Epithelial cell of prostate (primary cell): ENCODE results near the gene DRGX.

ENCODE experiments used
- DNase-seq: peaks from one replicate; pipeline ENCODE4 v3.0.0-alpha.2; 2011; ENCODE audit warnings: low read depth, low spot score
- H3K27ac ChIP-seq: fragments of 450-650 bp; 2 replicates; pipeline ENCODE4 v1.5.1; 2017; ENCODE audit warnings: mild to moderate bottlenecking

DRGX gene

DNA sequence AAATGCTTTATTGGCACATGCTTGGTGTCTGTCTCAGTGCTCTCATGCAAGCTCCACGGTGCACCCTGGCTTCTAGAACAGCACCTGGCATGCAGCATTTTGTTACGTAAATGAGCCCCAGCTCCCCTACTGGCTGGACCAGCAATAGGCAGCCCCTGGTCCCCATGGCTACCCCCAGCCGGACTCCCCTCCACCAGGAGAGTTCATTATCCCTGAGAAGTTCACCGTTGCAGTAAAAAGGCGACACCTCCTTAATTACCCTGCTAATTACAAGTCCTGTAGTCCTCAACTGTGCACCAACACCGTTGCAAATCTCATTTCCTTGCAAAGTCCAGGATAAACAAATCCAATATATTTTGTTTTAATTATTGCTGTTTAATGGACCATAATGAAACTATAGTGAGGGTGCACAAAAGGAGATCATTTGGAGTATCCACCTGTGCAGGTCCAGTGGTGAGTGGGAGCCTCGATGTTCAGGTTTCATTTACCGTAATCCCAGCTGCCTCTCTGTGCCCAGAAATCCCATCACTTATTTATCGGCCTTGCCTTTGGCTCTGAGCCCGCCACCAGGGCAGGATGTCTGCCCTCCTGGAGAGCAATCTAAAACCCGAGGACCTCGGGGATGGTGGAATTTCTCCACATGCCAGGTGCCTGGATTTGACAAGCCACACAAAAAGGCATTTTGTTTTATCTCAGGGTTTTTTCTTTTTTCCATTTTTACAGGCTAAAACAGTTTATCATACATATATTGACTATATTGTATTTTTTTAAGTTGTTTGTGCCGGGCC lies 12.8 kb upstream of the DRGX start:
- DNase-seq = no peak

DNA sequence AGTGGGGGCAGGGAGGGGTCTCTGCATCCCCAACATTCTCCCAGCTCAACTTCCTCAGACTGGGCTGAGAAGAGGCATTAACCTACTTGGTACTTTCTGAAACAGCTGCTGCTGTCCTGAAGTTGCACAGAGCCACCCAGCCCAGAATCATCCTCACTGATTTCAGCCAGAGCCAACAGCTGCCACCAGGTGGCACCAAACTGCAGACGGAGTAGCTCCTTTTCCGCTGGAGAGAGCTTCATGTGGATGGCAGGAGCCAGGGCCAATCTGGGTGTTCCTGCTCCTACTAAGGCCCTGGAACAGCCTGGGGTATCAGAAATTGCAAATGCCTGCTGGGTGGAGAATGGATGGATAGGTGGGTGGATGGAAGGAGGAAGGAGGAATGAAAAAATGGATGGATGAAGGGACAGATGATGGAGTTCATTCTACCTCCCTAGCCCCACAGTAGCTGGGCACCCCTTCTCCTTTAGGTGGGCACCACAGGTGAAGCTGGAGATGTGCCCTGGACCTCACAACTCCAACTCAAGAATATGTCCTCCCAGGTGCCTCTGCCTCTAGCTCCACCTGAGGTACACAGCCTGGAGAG lies 11.8 kb upstream of the DRGX start:
- DNase-seq = no peak
- H3K27ac ChIP-seq = no peak overlapping the region

More for the DNA sequence above, 12.8 kb upstream of the DRGX start:
- H3K27ac ChIP-seq = no peak overlapping the region

DNA sequence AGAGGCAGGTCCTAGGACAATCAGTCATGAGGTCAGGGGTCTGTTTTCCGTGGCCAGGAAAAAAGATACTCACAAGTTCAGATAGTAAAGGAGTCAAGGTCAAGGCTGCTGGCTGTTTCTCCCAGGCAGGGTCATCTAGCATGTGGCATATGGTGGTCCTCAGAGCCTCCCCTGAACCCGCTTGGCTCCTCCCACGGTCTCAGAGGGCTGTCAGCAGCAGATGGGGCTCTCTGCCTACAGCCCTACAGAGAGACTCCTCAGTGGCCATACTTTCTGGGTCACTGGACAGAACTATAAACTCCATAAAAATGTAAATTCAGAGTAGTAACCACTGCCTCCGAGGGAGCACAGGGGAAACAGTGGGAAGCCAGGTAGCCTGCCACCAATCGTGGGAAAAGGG lies 11.3 kb upstream of the DRGX start:
- DNase-seq = no peak
- no peak overlapping the region for H3K27ac ChIP-seq

DNA sequence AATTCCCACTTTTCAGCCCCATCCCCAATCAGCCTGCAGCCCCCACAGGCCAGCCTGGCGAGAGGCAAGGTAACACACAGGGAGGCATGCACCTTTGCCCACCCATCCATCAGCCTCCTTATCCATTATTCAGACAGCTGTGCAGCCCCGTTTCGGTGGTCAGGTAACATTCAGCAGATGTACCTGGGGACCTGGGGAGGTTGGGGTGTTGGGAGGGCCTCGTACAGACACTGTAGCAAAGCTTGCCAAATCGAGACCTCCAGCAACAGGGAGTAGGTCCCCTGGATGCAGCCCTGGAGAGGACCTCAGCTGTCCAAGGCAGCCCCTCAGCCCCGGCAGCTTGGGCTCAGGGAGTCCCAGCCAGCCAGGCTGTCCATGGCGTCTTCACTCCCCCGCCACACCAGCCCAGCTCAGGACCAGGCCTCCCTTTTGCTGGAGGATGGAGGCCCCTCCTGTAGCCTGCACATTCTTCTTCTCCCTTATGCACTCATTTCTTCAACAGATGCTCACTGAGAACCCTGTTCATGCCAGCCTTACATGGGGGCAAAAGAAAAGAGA lies 8.5 kb upstream of the DRGX start:
- no peak for DNase-seq
- H3K27ac ChIP-seq = no peak overlapping the region

DNA sequence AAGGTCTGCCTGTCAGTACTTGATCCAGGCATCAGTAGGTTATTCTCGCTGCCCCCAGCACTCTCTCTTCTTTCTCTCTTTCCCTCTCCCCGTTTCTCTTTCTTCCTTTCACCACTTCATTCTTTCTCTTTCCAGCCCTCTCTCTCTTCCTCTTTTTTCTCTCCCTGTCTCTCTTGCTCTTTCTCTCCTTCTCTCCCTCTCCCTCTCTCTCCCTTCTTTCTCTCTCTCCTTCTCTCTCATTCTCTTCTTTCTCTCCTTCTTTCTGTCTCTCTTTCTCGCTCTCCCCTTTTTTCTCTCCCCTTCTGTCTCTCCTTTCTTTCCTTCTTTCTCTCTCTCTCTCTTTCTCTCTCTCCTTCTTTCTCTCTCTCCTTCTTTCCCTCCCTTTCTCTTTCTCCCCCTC lies 7.5 kb upstream of the DRGX start:
- no peak for DNase-seq
- H3K27ac ChIP-seq = no peak overlapping the region

DNA sequence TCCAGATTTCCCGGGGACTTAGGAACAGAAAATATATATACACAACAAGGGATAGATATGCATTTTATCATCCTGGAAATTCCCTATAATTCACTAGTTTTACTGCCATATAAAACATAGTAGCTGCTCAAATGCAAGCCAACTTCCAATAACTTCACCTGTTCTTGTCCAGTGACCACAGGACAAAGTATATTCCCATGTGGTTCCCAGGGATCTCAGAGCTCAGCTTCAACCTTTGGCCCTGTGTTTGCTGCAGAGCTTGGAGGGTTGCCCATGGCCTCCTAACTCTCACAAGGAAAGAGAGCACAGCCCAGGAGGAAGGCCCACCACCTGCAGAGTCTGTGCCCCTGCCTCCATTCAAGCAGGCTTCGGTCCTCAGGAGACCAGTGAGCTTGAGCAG lies 4.5 kb upstream of the DRGX start:
- DNase-seq = no peak
- no peak overlapping the region for H3K27ac ChIP-seq

DNA sequence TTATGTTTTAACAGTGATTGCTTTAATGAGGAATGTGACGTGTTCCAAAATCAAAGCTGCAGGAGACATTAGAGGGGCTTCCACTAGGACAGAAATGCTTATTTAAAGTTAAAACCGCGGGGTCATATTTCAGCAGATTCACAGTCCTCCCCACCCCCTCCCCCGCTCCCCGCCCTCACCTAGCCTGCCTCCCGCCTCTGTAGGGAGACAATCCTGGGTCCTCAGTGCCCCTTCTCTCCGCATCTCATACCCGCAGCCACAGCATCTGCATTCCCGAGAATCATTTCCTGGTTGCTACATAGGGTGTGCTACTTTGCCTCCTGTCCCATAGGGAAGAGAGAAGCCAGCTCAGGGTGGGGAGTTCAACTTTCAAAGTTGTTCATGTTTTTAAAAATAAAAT lies 3.1 kb upstream of the DRGX start:
- DNase-seq = no peak
- no peak overlapping the region for H3K27ac ChIP-seq

DNA sequence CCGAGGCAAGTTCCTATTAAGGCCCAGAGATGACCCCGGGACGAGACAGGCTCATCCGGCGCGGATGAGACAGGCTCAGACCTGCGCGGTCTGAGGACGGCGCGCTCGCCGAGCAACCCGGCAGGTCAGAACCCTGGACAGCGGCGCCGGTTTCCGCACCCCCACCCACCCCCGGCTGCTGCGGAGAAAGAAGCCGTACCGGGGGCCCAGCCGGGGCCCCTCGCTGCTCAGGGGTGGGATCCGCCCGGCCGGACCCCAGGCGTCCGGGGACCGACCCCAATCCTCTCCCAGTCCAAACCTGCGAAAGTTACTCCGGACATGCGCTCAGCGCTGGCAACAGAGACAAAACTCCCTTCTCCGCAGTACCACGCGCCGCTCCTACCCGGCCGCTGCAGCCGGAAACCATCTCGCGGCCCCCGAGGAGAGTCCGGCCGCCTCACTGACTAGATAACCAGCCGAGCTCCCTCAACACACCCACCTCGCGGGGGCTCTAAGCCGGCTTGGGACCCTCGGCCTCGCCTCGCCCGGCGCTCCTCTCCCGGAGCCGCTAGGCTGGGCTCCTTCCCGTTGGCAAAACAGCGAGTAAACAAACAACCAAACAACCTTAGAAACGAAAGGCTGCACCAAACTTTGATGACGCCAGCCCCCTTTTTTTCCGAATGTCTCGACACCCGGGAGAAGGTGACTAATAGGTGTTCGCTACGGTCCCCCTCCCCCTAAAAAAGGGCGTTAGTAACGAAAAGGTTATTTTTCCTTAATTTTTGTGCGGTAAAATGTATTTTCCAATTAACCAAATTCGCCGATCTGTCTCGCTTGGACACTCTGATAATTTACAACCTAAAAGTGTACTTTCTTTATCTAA lies 2.3 kb upstream of the DRGX start:
- DNase-seq = no peak

DNA sequence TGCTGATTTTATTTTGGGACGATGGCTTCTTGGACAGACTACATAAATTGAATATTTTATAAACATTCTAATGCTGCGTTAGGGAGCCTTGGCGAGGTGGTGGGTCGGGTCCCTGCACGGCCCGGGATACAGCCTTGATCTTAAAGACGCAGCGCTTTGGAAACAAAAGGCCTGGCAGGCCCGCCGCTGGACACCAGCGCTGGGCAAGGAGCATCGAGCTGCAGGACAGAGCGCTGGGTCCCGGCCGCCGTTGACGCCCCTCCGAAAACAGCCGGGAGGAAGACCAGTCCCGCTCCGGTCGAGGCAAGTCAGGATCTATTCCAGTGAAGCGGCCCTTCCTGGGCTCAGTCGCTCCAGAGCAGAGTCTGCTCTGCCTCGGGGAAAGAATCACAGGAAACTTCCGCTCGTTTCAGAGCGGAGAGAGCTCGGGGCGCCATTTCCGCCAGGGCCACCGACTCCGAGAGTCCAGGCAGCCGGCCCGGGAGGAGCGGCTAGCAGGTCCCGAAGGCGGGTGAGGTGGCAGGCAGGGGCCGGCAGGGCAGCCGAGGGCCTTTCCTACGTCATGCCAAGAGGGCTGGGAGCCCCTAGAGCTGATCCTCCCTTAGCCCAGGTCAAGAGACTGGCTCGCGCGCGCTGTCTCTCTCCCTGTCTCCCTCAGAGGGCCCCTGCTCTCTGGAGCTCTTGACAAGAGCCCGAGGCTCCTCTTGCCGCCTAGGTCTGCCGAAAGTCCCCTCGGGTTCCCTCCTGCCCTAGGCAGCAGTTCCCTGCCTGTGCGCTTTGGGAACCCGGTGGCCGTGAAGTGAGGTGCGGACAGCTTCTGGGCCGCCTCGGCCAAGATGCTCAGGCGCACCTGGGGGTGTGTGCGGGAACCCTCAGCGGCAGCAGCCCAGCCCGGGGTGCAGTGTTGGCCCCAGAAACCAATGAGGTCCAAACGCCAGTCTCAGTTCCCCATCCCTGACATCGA lies 1.4 kb upstream of the DRGX start:
- no peak for DNase-seq
- no peak overlapping the region for H3K27ac ChIP-seq

More for the DNA sequence above, 2.3 kb upstream of the DRGX start:
- no peak overlapping the region for H3K27ac ChIP-seq

DNA sequence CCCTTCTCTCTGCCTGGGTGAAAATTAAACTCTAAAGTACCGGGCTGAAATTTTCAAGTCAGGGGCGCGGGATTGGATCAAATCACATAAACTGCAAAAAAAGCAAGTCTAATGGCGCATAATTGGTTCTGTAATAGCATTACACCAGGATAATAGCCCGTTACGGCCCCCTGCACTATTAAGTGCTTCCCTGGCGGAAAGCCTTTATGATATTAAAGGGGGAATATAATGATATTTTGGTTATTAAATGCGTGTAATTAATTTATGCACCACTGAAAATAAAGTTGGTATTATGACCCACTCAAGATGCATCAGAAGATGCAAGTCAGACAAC lies 744 bp upstream of the DRGX start:
- DNase-seq = no peak
- H3K27ac ChIP-seq = no peak overlapping the region

DNA sequence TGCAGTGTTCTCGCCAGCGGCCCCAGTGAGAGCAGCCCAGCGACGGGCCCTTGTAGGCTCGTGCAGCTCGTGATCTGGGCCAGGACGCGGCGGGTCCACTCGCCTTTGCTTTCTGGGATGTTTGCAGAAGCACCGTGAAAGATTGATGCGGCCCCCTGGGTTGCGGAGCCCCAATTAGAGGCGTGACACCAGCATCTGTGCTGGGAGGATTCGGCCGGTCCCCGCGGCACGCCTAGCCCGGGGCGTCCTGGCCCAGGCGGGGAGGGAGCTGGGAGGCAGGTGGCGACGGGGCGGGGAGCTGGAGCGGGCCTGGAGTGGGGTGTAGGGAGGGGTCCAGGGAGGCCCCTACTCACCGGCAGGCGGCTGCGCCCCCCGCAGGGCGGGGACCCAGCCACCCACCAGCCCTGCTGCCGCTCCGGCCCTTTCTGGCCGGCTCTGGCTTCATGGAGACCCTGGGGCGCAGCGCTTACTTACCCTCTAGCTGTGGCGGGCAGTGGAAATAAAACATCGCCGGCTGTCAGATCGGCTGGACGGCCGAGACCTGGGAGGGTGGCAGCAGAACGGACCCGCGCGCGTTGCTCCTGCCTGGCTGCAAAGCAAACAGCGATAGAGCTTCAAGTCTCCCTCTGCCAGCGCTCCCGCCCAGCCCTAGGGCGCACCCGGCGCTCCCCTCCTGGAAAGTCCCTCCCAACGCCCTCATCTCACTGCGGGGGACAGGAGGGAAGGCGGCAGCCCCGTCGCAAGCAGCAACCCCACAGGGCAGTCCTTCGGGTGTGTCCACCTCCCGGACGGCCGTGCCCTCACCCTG lies 752 bp downstream of the DRGX start:
- no peak overlapping the region for H3K27ac ChIP-seq

DNA sequence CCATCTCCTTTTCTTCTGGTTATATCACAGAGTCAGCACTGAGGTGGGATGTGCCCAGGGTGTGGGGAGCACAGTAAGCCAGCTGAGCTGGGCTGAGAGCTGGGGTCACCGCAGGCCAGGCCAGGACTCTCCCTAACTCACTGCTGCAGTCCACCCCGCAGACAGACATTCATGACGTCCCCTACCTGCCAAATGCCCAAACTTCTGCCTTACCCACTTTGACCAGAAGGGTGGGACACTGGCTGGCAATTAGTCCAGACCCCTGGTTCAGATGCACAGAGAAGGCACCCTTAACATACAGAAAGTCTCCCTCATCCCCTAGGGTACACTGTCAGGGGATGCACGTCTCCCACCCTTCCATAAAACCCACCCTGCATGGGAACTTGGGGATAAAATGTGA lies 2.1 kb downstream of the DRGX start:
- DNase-seq = no peak
- no peak overlapping the region for H3K27ac ChIP-seq

More for the DNA sequence above, 752 bp downstream of the DRGX start:
- no peak for DNase-seq

DNA sequence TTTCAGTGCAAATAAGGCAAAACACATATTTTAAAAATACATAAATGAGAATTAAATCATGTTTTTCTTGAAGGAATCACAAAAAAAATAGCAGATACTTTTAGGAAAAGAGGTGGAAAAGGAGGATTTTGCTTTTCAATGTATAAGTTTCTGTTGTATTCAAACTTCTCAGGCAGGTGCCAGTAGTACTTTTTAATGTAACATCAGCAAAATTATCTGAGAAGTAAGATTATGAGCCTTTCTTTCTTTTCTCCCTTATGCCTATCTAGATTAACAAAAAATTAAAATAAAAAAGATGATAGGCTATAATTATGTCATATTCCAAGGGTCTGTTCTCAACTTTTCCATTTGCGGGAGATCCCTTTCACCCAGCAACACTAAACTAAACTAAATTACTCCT lies 2.6 kb downstream of the DRGX start:
- no peak overlapping the region for H3K27ac ChIP-seq
- DNase-seq = no peak

DNA sequence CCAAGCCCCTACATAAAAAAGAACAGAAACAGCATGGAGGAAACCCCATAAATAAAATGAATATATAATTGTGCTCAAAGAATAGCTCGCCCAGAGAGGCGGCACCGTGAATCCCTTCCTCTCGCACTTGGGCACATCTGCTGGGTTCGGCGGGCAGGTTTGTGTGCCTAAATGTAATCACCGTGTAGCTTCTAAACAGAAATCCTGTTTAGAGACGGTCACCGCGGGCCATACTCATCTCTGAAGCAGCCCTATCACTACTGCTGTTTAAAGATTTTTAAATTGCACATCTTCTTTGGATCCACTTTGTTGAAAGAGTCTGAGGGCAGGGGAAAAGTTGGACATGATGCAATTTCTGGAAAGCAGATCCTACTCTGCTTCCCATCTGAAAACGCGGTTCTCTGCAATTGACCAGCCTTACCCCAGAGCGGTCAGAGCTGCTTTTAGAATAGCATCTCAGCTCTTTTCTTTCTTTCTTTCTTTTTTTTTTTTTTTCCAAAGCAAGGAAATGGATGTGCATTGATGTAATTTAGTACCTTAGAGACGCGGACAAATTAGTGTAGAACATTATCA lies 6.4 kb downstream of the DRGX start:
- no peak for DNase-seq
- H3K27ac ChIP-seq = no peak overlapping the region

DNA sequence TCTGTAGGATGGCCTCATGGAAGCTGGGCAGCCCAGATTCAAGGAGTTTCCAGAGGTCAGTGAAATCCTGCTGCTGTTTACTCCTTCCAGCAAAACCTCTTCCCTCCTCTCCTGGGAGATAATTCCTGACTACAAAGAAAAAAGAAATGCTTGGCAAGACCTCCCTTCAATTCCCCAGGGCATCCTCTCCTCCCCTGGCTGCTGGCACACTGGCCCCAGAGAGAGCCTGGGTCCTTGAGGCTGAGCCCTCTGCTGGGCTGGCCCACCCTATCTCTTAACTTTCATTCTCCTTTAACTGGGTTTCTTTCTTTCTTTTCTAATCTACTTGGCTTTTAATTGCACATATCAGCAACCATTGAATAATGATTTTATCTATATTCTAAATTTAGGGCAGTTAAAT lies 7.7 kb downstream of the DRGX start:
- no peak overlapping the region for H3K27ac ChIP-seq
- DNase-seq = no peak

DNA sequence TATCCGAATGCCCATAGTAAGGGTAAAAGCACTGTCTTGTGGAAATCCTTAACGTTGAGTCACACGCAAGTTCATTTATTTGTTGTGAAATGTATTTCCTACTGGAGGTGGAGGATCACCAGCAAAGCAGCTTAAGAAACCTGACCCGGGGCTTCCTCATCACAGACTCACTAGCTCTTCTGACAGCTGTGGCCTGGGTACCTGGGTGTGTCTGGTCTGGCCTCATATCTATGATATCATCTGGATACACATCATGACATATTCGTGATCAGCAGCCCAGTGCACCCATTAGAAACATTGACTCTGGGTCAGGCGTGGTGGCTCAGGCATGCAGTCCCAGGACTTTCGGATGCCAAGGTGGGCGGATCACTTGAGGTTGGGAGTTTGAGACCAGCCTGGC lies 8.8 kb downstream of the DRGX start:
- H3K27ac ChIP-seq = peak overlapping the region; percentile 36
- DNase-seq = peak; percentile 87

DNA sequence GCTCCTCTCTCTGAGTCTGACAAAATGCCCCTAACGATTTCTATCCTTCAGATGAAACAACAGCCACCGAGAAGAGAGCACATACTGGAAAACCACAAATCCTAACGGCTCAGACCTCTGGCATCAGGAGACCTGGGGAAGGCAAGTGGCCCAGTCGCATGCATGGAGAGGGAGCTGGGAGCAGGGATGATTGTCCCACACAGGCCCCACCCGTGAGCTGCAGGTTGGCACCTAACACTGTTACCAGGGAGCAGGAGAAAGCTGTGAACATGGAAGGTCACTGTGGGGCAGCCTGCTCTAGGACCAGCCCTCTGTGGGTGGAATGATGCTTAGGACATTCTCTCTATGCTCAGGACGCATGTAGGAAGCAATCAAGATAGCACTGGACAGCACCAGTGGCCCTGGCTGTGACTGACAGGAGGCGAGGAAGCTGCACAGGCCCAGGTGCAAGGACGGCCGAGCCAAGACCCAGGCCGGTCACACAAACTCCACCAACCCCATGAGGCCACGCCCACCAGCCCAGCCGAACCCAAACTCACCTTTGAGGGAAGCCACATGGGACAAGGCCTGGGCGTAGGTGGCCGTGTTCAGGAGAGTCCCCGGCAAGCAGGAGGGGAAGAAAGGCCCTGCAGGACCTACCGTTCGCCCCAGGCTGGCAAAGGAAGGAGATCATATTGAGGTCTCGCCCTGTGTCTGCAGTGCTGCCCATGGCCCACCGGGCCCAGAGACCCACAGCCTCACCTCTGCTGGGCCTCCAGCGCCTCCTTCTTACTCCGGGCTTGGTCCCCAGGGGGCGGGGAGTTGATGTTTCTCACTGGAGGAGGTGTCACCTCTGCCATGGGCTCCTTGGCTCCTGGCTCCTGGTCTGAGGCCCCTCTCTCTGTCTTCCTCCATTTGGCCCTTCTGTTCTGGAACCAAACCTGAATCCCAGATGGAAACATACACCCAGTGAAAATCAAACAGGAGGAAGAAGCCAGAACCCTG lies 9.7 kb downstream of the DRGX start:
- DNase-seq = no peak
- peak overlapping the region; percentile 36 for H3K27ac ChIP-seq
